ENCODE results near the gene ZNF256. TPM values are rescaled to one million over a fixed set of nuclear protein-coding genes. Genes with fewer than 3 reads are reported as not detected.

The ZNF256 gene
- not detected for total RNA-seq (2021; ENCODE audit: unreplicated experiment)
- polyA plus RNA-seq (2012), result not detected in 2 replicates
- Bru-seq, nascent RNA, result percentile 9 among the genes with signal in this experiment
- BruChase-seq, experiment 1, labeled RNA remaining after a 6-hour chase, result percentile 10 among the genes with signal in this experiment
- percentile 13 among the genes with signal in this experiment for BruChase-seq, experiment 2, labeled RNA remaining after a 2-hour chase
- long read RNA-seq, result 0 reads

- DNase-seq (ENCODE audit: low read depth, low spot score), result no peak
- TF ChIP-seq EZH2 (IDR thresholded peaks at IDR 0.05) (no peak), SP1 (IDR thresholded peaks at IDR 0.05; ENCODE audit: low read depth) (no peak), EZH2phosphoT487 (IDR thresholded peaks at IDR 0.05; ENCODE audit: borderline replicate concordance) (no peak), ZBTB33 (IDR thresholded peaks at IDR 0.05; ENCODE audit: extremely low read depth, insufficient replicate concordance, low read length) (no peak), EGR1 (IDR thresholded peaks at IDR 0.05; ENCODE audit: low read depth) (no peak), CTCF (IDR thresholded peaks at IDR 0.05 in 2 of 3, conservative IDR thresholded peaks at IDR 0.05 in 1 of 3; ENCODE audit: borderline replicate concordance in 1 of 3, insufficient read depth in 1 of 3, low read depth in 2 of 3, low read length in 2 of 3) (no peak), ZNF274 (IDR thresholded peaks at IDR 0.05; ENCODE audit: low read depth, low read length) (no peak), POLR2A (IDR thresholded peaks at IDR 0.05; ENCODE audit: borderline replicate concordance, extremely low read depth, insufficient read depth, insufficient read length) (no peak), POLR2AphosphoS5 (IDR thresholded peaks at IDR 0.05; ENCODE audit: low read depth, low read length) (no peak), MAX (IDR thresholded peaks at IDR 0.05) (no peak), CEBPB (IDR thresholded peaks at IDR 0.05; ENCODE audit: low read depth) (no peak), YY1 (IDR thresholded peaks at IDR 0.05; ENCODE audit: extremely low read depth, insufficient replicate concordance, low read depth, low read length) (no peak), JUND (IDR thresholded peaks at IDR 0.05) (no peak)
- no peak within 1 kb of the TSS for H3K9ac ChIP-seq (ENCODE audit: low read length)
- no peaks in the 10 kb centered on the region for H3K79me2 ChIP-seq (ENCODE audit: insufficient read depth, low read length)
- no peak for ATAC-seq
- no peaks in the 10 kb centered on the region for H3K4me1 ChIP-seq (ENCODE audit: control insufficient read depth in 1 of 2, insufficient read depth in 2 of 2, low read length in 2 of 2)
- no peak within 1 kb of the TSS for H3K4me3 ChIP-seq (replicated peaks in 1 of 2; ENCODE audit: low read depth in 1 of 2, low read length in 2 of 2)
- H3K4me2 ChIP-seq (ENCODE audit: low read length), result no peak within 1 kb of the TSS
- no peak within 1 kb of the TSS for H2AFZ ChIP-seq (ENCODE audit: low read depth, low read length, poor library complexity, severe bottlenecking)
- intact Hi-C loops (cut with micrococcal nuclease), result no loop called here
- no peak within 1 kb of the TSS for H3K27ac ChIP-seq (ENCODE audit: low read depth, low read length)
- H3K9me2 ChIP-seq (ENCODE audit: insufficient read depth), result no peaks in the 10 kb centered on the region
- POLR2A ChIA-PET, result no interaction called here
- no peaks in the 10 kb centered on the region for H4K20me1 ChIP-seq (ENCODE audit: insufficient read depth)
- H3K27me3 ChIP-seq (ENCODE audit: insufficient read depth, low read length), result no peaks in the 10 kb centered on the region
- CTCF ChIA-PET, result no interaction called here
- RAD21 ChIA-PET (ENCODE audit: low non-redundant PET in 1 of 2, low total read pairs in 2 of 2, uncharacterized antibody in 2 of 2, unreplicated experiment in 2 of 2), result no interaction called here
- no TSS peak for BruUV-seq (replicated peaks)
- no peaks in the 10 kb centered on the region for H3K36me3 ChIP-seq (ENCODE audit: control insufficient read depth in 1 of 2, insufficient read depth in 2 of 2, low read length in 2 of 2)
- peaks cover 0 to 23% of the 10 kb centered on the region in 2 experiments; a peak in 2 of 4 replicates for H3K9me3 ChIP-seq (ENCODE audit: control insufficient read depth in 1 of 2, insufficient read depth in 1 of 2, low read depth in 1 of 2, low read length in 2 of 2)
Observed at GRCh38 chr19:57947419-57948134, at the start of gene ZNF256. ZNF256 (minus strand) TSS chr19:57947706; CDS start chr19:57947474, 232 bp downstream.
